Urinary bladder (tissue), 4 donors: ENCODE results near the gene TSKU. TPM values are rescaled to one million over a fixed set of nuclear protein-coding genes. Genes with fewer than 3 reads are reported as not detected.

Experiments
- DNase-seq: peaks from one replicate; pipeline ENCODE4 v3.0.0-alpha.2; 2015; ENCODE audit errors: extremely low spot score
- H3K27ac ChIP-seq: one replicate; pipeline ENCODE4 v1.5.1; 2013; ENCODE audit warnings: low read depth, mild to moderate bottlenecking, moderate library complexity
- H3K36me3 ChIP-seq: one replicate; pipeline ENCODE4 v1.6.1; 2013; ENCODE audit warnings: mild to moderate bottlenecking, moderate library complexity; ENCODE audit not compliant: insufficient read depth
- H3K4me1 ChIP-seq: one replicate; pipeline ENCODE4 v1.6.1; 2013; ENCODE audit warnings: mild to moderate bottlenecking, moderate library complexity; ENCODE audit not compliant: insufficient read depth
- H3K4me3 ChIP-seq: one replicate; pipeline ENCODE4 v1.5.1; 2013; ENCODE audit warnings: low read depth, low read length
- WGBS: extraction: QIAGEN DNeasy Blood & Tissue Kit; methylation state at CpG from one replicate; pipeline ENCODE4 v1.1.7; 2013; 5-methylcytosine and 5-hydroxymethylcytosine counted together
- polyA plus RNA-seq: library from polyadenylated mRNA; stranded (reverse); fragments of 200-250 nt; gene quantifications from one replicate; pipeline ENCODE4 v1.2.3, GENCODE V29; 2013
- total RNA-seq: library from RNA; depleted of rRNA; stranded (reverse); fragments of >200 nt; gene quantifications from one replicate; pipeline ENCODE4 v1.2.3, GENCODE V29; 2014
- donor health status: healthy with polysubstance abuse.
- donor health status: healthy.

The TSKU gene
- total and polyA plus RNA-seq, 2 donors: 10.0 to 55.9 TPM

GRCh38 chr11:76846441-76846840, 63.3 kb downstream of the TSKU start:
- 87% methylated on average over 3 of the region's 3 CpGs for WGBS
- DNase-seq: no peak
- Histone ChIP-seq H3K4me3 (no peak overlapping the region), H3K27ac (no peak overlapping the region), H3K36me3 (no peaks in the 10 kb centered on the region), H3K4me1 (no peaks in the 10 kb centered on the region)

Other genes with a start within 250 kb of the TSKU start
- 16.3 TPM for gene LRRC32, start 112.6 kb upstream of the TSKU start, total RNA-seq
- gene LRRC32, start 112.6 kb upstream of the TSKU start, polyA plus RNA-seq: 65.6 TPM
- 19.0 TPM for gene ACER3, start 77.6 kb downstream of the TSKU start, total RNA-seq
- gene ACER3, start 77.6 kb downstream of the TSKU start, polyA plus RNA-seq: 4.5 TPM